ENCODE results near the gene ELMO3. TPM values are rescaled to one million over a fixed set of nuclear protein-coding genes. Genes with fewer than 3 reads are reported as not detected.

The ELMO3 gene
- total and polyA plus RNA-seq, 2 of the 13 experiments (the other 11 are each of a cell fraction or from before 2014, with no cell fraction given): 2.6 to 4.0 TPM

DNA sequence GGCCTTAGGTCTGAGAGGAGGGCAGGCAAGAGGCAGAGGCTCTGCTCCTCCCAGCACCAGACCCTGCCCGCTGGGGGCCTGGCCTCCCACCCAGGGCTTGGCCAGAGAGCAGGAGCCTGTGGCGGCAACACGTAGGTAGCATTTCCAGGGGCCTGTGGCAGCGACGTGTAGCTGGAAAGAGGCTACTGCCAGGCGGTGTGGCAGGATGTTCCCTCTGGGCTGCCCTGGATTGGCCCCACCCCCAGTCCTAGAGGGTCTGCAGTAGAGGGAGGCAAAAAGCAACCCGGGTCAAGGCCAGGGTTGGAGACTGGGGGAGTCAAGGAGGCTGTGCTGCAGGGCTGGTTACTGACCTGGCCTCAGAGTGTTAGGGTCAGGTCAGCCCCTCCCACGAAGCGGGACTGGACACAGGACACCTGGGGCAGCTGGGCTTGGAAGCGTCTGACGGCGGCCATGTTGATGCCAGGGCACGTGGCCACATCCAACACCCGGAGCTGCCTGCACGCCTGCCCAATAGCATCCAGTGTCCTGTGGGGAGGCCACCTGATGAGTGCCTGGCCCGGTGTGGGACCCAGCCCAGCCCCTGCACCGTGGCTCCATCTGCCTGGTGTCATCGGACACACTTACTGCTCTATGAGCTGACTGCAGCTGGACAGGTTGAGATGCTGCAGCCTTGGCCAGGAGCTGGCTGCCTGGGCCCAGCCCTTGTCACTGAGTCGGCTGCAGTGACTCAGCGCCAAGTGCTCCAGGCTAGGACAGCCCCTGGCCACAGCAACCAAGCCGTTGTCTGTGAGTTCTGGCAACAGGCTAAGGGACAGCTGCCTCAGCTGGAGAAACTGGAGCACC, 8.5 kb downstream of the ELMO3 start (continued):
- TF ChIP-seq, protein P1, sequence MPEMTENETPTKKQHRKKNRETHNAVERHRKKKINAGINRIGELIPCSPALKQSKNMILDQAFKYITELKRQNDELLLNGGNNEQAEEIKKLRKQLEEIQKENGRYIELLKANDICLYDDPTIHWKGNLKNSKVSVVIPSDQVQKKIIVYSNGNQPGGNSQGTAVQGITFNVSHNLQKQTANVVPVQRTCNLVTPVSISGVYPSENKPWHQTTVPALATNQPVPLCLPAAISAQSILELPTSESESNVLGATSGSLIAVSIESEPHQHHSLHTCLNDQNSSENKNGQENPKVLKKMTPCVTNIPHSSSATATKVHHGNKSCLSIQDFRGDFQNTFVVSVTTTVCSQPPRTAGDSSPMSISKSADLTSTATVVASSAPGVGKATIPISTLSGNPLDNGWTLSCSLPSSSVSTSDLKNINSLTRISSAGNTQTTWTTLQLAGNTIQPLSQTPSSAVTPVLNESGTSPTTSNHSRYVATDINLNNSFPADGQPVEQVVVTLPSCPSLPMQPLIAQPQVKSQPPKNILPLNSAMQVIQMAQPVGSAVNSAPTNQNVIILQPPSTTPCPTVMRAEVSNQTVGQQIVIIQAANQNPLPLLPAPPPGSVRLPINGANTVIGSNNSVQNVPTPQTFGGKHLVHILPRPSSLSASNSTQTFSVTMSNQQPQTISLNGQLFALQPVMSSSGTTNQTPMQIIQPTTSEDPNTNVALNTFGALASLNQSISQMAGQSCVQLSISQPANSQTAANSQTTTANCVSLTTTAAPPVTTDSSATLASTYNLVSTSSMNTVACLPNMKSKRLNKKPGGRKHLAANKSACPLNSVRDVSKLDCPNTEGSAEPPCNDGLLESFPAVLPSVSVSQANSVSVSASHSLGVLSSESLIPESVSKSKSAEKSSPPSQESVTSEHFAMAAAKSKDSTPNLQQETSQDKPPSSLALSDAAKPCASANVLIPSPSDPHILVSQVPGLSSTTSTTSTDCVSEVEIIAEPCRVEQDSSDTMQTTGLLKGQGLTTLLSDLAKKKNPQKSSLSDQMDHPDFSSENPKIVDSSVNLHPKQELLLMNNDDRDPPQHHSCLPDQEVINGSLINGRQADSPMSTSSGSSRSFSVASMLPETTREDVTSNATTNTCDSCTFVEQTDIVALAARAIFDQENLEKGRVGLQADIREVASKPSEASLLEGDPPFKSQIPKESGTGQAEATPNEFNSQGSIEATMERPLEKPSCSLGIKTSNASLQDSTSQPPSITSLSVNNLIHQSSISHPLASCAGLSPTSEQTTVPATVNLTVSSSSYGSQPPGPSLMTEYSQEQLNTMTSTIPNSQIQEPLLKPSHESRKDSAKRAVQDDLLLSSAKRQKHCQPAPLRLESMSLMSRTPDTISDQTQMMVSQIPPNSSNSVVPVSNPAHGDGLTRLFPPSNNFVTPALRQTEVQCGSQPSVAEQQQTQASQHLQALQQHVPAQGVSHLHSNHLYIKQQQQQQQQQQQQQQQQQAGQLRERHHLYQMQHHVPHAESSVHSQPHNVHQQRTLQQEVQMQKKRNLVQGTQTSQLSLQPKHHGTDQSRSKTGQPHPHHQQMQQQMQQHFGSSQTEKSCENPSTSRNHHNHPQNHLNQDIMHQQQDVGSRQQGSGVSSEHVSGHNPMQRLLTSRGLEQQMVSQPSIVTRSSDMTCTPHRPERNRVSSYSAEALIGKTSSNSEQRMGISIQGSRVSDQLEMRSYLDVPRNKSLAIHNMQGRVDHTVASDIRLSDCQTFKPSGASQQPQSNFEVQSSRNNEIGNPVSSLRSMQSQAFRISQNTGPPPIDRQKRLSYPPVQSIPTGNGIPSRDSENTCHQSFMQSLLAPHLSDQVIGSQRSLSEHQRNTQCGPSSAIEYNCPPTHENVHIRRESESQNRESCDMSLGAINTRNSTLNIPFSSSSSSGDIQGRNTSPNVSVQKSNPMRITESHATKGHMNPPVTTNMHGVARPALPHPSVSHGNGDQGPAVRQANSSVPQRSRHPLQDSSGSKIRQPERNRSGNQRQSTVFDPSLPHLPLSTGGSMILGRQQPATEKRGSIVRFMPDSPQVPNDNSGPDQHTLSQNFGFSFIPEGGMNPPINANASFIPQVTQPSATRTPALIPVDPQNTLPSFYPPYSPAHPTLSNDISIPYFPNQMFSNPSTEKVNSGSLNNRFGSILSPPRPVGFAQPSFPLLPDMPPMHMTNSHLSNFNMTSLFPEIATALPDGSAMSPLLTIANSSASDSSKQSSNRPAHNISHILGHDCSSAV (CRISPR knock-in tag; IDR thresholded peaks at IDR 0.05; ENCODE audit: borderline replicate concordance): no peak
- TF ChIP-seq ZNF274 (CRISPR knock-in tag; IDR thresholded peaks at IDR 0.05): 0 out of 2 replicates have a peak, but pooled peaks have one; percentile 14
- TF ChIP-seq NCOA2 (CRISPR knock-in tag; IDR thresholded peaks at IDR 0.05): no peak
- TF ChIP-seq, protein P2, sequence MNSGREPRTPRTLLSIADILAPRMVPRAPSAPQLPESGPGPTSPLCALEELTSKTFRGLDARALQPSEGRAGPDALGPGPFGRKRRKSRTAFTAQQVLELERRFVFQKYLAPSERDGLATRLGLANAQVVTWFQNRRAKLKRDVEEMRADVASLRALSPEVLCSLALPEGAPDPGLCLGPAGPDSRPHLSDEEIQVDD (CRISPR knock-in tag; IDR thresholded peaks at IDR 0.05; ENCODE audit: borderline replicate concordance): peak; percentile 60; the same call in 1 of the 2 replicates
- no peak for TF ChIP-seq ZNF761 (CRISPR knock-in tag; conservative IDR thresholded peaks at IDR 0.05)
- no peak for TF ChIP-seq SRY (CRISPR knock-in tag; IDR thresholded peaks at IDR 0.05)
- TF ChIP-seq RARG (CRISPR knock-in tag; IDR thresholded peaks at IDR 0.05; ENCODE audit: low read depth): no peak
- TF ChIP-seq, protein P3, sequence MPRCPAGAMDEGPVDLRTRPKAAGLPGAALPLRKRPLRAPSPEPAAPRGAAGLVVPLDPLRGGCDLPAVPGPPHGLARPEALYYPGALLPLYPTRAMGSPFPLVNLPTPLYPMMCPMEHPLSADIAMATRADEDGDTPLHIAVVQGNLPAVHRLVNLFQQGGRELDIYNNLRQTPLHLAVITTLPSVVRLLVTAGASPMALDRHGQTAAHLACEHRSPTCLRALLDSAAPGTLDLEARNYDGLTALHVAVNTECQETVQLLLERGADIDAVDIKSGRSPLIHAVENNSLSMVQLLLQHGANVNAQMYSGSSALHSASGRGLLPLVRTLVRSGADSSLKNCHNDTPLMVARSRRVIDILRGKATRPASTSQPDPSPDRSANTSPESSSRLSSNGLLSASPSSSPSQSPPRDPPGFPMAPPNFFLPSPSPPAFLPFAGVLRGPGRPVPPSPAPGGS (CRISPR knock-in tag; IDR thresholded peaks at IDR 0.05): 0 out of 2 replicates have a peak, but pooled peaks have one; percentile 33
- 0 out of 2 replicates have a peak, but pooled peaks have one; percentile 29 for TF ChIP-seq REPIN1 (CRISPR knock-in tag; IDR thresholded peaks at IDR 0.05; ENCODE audit: borderline replicate concordance, low read depth)
- no peak; the same call in 1 of the 2 replicates for TF ChIP-seq ZNF501 (CRISPR knock-in tag; IDR thresholded peaks at IDR 0.05)
- TF ChIP-seq BHLHE40 (IDR thresholded peaks at IDR 0.05; ENCODE audit: low read length): no peak
- no peak for TF ChIP-seq ISX (CRISPR knock-in tag; conservative IDR thresholded peaks at IDR 0.05)
- TF ChIP-seq, protein P4, sequence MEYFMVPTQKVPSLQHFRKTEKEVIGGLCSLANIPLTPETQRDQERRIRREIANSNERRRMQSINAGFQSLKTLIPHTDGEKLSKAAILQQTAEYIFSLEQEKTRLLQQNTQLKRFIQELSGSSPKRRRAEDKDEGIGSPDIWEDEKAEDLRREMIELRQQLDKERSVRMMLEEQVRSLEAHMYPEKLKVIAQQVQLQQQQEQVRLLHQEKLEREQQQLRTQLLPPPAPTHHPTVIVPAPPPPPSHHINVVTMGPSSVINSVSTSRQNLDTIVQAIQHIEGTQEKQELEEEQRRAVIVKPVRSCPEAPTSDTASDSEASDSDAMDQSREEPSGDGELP (IDR thresholded peaks at IDR 0.05; ENCODE audit: borderline replicate concordance, low read depth): no peak
- TF ChIP-seq ZNF121 (CRISPR knock-in tag; IDR thresholded peaks at IDR 0.05): peak; percentile 63
- TF ChIP-seq SRSF4 (IDR thresholded peaks at IDR 0.05; ENCODE audit: low read depth, low read length, poor library complexity, severe bottlenecking): no peak
- TF ChIP-seq MAZ (IDR thresholded peaks at IDR 0.05; ENCODE audit: borderline replicate concordance, low read depth, low read length): no peak
- TF ChIP-seq MAZ (CRISPR knock-in tag; IDR thresholded peaks at IDR 0.05; ENCODE audit: low read depth): peak; percentile 72; the same call in 1 of the 2 replicates
- no peak for TF ChIP-seq MXI1 (IDR thresholded peaks at IDR 0.05; ENCODE audit: borderline replicate concordance, low read depth, low read length)

Measured in HepG2 (cell line).